ENCODE results near the gene FAM136A.
"Not testable (repeated sequence)": the region's sequence is repeated elsewhere in the genome, so short reads cannot be mapped to it uniquely, and the experiment has no call there.

Gene FAM136A

DNA sequence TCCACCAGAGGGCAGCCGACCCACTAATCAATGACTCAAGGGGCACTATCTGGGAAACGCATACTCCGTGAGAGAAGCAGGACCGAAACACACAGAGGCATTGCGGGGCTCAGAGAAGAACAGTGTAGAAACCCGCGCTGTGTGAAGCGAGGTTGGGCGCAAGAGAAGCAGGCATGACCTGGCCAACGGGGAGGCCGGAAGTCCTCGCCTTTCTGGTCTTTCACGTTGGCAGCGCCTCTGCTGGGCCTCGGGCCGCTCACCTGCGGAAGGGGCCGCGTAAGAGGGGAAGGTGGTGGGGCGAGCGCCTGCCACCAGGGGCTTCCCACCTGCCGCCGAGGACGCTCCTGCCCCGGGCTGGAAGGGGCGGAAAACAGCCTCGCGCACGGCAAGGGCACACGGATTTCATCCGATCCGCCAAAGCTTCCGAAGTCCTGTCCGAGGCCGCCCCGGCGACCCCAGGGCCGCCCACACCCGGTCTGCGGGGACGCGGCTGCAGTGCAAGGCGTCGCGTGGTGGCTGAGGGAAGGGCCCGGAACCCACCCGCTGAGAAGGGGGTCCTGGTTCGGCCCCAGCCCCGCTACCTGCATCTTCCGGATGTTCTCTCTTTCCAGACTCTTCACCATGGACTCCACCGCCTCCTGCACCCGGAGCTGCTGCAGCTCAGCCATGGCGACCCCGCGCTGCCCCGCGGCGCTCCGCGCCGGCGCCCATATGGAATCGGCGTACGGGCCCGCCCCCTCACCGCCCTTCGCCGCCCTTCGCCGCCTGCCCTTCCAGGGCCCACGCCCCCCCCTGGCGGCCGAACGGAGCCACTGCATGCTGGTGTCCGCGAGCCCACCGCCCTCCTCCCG is at the start of gene FAM136A:
Gene FAM136A, minus strand, starts transcription at position 724 of the 851 bp plus-strand sequence. Its CDS starts 56 bp downstream, at position 668.
- DNase-seq = peak; percentile 79

DNA sequence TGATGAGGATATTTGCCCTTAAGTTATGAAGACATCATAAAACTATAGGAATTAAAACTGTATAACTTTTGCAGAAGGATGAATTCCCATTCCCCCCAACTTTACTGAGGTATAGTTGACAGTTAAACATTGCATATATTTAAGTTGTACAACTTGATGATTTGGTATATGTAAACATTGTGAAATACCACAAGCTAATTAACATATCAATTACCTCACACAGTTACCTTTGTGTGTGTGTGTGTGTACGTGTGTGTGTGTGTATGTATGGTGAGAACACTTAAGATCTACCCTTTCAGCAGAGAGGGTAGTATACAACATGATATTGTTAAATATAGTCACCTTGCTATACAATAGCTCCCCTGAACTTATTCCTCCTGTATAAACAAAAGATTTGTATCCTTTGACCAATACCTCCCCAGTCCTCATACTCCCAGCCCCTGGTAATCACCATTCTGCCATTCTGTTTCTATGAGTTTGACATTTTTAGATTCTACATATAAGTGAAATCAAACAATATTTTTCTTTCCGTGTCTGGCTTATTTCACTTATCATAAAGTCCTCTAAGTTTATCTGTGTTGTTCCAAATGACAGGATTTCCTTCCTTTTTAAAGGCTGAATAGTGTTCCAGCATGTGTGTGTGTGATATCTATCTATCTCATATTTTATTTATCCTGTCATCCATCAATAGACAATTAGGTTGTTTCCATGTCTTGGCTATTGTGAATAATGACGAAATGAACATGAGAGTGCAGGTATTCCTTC is 48.2 kb upstream of the FAM136A start:
- no peak for DNase-seq

DNA sequence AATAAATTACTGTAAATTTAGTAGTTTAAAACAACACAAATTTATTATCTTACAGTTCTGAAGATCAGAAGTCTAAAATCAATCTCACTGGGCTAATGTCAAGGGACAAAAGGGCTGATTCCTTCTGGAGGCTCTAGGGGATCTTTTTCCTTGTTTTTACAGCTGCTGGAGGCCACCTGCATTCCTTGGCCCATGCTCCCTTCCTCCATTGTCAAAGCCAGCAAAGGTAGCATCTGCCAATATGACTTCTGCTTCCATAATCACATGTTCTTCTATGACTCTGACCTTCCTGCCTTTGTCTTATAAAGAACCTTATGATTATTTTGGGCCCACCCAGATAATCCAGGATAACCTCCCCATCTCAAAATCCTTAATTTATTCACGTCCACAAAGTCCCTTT is 46.0 kb upstream of the FAM136A start:
- no peak for DNase-seq

DNA sequence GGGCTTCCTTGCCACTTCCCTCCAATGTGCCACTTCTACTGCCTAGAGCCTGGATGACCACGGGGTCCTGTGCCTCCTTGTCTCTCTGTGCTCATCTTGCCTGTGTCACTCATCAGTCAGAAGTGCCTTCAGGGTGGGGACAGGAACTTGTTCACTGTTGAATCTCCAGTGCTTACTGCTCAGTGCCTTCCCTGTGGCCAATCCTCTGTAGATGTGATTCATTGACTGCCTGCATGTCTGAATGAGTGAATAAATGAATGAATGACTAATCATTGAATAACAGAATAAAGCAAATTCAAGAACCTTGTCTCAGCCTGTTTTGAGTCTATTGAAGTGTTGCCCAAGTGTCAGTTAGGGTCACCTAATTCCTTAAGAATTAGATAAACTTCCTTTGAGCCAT is 42.3 kb upstream of the FAM136A start:
- no peak for DNase-seq

DNA sequence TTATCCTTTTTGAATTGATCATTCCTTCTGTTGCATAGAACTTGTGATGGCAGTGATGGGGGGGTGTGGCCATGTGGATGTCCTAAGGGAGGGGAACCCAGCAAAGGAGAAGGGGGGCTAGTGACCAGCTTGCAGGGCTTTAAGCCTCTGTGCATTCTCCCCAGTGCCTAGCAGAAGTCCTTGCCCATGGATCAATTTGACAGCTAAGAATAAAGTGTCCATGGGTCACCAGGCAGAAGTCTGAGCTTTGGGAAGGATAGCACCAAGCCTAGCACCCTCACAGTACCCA is 39.6 kb upstream of the FAM136A start:
- DNase-seq = no peak

DNA sequence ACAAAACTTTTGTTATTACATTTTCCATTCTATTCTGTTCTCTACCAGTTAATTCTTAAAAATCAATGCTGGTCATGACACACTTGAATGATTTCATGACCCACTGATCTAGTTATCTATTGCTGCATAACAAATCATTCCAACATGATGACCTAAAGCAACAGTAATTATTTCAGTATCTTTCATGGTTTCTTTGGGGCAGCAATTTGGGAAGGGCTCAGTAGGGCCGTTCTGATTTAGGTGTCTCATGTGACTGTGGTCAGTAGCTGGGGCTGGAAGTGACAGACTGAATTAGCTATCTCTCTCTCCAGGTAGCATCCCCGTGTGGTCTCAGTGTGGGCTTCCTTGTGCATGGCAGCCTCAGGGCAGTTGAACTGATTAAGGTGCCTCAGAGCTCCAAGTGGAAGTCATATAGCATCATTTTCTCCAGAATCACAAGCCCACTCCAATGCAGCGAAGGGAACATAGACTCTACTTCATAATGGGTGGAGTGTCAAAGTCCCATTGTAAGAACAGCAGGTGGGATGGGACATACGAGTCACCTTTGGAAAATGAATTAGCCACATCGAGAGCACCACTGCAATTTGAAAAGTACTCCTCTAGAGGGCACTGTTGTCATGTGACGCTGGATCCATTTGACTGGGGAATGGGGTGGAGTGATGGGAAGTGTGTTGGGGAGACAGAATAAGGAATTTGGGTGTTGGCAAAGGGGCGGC is 39.1 kb upstream of the FAM136A start:
- peak; percentile 51 for DNase-seq

DNA sequence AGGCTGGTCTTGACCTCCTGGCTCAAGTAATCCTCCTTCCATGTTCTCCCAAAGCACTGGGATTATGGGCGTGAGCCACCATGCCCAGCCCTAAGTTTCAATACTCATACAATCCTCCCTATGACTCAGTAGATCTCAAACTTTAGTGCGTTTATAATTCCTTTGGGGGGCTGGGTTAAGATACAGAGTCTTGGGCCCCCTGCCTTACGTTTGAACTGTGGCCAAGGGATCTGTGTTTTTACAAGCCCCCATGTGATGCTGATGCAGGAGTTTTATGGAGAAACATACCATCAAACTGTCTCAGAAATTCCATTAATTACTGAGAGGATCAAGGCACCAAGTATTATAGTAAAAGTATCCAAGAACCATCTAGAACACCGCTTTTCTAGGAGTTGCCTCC is 38.2 kb upstream of the FAM136A start:
- DNase-seq = no peak

DNA sequence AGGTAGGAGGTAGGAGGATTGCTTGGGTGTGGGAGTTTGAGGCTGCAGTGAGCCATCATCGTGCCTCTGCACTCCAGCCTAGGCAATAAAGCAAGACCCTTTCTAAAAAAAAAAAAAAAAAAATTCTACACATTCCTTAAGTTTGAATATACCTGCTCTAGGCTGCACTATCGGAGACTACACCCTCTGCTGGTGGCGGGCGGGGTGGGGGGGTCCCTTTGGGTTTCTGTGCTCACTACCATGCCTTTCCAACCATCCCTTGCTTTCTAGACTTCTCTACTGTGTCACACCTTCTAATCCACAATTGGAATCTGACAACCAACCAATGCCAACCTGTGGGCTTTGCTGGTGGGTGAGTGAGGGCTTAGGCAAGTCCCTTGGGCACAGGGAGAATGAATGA is 34.7 kb upstream of the FAM136A start:
- no peak for DNase-seq

- no peak for DNase-seq
Measured at GRCh38 chr2:70331012-70331411, 29.1 kb upstream of the FAM136A start.

DNA sequence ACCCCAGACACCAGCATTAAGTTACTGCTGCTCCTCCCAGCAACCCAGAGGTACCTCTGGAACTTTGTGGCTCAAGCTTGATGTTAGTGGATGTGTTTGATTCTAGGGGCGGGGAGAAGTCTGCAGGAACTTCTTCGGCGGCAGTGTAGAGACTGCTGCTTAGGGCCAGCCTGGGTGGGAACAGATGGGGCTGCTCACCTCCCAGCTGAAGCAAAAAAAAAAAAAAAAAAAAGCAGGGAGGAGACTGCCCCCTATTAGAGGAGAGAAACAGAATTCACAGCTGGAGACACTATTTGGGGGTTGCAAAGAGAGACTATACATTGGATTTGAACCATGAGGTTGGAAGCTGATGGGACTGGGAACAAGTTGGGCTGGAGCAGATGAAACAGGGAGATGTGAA is 28.6 kb upstream of the FAM136A start:
- no peak for DNase-seq

DNA sequence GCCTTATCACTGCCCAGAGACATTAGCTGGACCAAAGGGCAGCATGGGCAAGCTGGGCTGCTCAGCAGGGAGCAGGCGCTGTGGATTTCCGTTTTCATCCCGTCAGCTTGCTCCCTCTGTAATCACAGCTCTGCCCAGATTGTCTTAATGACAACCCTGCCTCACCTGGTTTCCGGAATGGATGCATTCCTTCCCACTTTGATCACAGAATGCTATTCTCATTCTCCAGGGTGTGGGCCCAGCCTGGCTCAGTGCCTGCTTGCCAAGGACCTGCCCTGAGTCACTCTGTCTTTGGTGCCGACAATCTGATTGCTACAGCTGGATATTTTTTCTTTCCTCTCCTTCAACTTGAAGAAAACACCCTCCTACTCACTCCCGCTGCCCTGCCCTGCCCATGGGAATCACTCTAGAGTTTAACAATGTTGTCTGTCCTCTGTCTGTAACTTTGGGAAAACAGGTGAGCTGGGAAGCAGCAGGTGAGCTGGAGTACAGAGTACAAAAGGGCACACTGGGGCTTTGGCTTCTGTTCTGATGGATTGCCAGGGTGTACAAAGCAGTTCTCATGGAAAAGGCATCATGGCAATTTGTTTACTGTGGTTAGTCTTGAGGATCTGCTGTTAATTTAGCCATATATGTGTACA is 27.2 kb upstream of the FAM136A start:
- peak; percentile 77 for DNase-seq

DNA sequence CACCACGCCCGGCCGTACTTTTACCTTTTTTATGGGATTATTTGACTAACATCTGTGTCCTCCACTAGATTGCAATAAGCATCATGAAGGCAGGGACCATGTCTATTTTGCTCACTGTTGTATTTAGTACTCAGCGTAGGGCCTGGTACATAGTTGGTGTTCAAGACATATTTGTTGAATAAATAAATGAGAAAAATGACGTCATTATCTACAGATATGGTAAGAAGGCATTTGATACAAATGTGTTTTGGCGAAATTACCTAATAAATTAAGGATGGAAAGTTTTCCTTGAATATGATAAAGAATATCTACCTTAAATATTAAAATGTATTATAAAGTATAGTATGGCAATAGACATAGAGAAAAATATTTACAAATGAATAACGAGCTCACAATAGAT is 24.0 kb upstream of the FAM136A start:
- DNase-seq = no peak

DNA sequence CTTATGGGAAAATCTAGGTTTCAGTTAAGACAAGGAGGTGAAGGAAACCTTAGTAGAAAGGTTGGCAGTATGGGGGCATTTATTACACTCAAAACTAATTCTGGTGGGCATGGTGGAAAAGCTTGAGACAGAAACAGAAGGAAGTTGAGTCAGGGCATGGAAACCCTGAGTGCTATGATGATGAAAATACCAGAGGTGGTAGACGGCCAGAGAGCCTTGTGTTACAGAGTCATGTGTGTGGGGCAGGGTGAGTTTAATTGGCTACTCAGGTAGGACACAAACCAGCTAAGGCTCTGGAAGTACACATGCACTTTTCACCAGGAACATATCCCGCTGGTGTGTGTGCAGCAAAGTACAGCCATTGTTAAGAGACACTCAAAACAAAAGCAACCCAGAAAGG is 20.7 kb upstream of the FAM136A start:
- no peak for DNase-seq

- DNase-seq = no peak
Measured at GRCh38 chr2:70321370-70321769, 19.5 kb upstream of the FAM136A start.

GRCh38 chr2:70314640-70315039 is 12.8 kb upstream of the FAM136A start:
- no peak for DNase-seq

DNA sequence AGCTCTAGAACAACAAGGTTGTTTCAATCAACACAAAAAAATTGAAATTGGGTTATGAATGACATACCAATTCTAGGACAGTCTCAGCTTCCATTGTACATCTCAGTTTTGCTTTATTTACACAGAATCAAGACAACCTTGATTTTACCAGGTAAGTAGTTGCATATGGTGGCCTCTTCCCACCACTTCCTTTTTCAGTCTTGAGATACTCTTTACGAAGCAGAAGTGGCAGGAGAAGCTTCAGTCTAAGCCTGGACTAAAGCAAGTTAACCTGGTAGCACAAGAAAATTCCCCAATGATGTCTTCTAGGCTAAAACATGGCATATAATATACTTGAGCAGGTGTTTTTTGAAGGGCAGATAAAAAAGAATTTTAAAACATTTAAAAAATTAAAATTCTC is 10.7 kb upstream of the FAM136A start:
- DNase-seq = no peak

GRCh38 chr2:70310899-70311298 is 9.0 kb upstream of the FAM136A start:
- no peak for DNase-seq

DNA sequence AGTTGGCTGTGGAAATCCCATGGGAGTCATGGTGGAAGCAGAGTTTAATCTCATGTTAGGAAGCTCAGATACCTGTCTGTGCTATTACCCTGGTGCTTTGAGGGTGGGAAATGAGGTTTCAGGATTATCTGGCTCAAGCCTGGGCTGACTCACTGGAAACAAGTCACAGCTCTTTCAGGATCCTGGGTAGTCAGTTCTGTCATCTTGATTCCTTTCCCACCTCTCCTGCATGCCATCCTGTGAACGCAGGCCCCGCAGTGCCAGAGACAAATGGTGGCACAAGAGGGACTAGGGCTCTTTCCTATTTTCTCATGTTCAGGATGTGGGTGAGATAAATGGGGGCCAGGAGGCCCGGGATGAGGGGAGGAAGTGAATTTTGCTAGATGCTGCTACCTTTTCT is 3.7 kb upstream of the FAM136A start:
- no peak for DNase-seq

- DNase-seq = peak; percentile 72
Measured at GRCh38 chr2:70304498-70304897, 2.6 kb upstream of the FAM136A start.

DNA sequence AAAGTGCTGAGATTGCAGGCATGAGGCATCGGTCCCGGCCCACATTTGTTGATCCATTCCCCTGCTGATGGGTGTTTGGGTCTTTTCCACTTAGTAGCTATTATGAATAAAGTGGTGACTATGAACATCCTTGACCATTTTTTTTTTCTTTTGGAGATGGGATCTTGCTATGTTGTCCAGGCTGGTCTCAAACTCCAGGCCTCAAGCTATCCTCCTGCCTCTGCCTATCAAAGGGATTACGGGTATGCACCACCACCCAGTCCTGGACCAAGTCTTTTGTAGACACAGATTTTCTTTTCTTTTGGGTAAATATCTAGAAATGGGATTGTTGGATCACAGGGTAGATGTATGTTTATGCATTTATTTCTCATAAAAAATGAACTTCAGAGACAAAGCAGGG is 1.3 kb upstream of the FAM136A start:
- DNase-seq = no peak

- not testable (repeated sequence) for DNase-seq
Measured at GRCh38 chr2:70302195-70302546, 304 bp upstream of the FAM136A start.

GRCh38 chr2:70300771-70301343 is 1.0 kb downstream of the FAM136A start:
- no peak for DNase-seq

DNA sequence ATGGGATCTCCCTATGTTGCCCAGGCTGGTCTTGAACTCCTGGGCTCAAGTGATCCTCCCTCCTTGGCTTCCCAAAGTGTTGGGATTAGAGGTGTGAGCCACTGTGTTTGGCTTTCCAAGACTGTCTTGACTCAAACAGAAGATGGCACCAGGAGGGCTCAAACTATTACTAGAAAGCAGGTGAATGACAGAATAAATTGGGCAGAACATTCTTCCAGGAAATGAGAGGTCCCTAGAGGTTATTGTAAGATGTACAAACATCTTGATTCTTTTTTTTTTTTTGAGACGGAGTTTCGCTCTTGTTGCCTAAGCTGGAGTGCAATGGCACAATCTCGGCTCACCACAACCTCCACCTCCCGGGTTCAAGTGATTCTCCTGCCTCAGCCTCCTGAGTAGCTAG is 4.0 kb downstream of the FAM136A start:
- not testable (repeated sequence) for DNase-seq
